HG03521 (cell line): ENCODE results near the gene CNBD2.
"Not testable (repeated sequence)": the region's sequence is repeated elsewhere in the genome, so short reads cannot be mapped to it uniquely, and the experiment has no call there.

Experiments used
- ATAC-seq: cut with Tn5 transposase; IDR thresholded peaks from one replicate; pipeline ENCODE4 v1.9.1; 2021; ENCODE audit warnings: mild to moderate bottlenecking, moderate library complexity; ENCODE audit not compliant: unreplicated experiment

CNBD2 gene

DNA sequence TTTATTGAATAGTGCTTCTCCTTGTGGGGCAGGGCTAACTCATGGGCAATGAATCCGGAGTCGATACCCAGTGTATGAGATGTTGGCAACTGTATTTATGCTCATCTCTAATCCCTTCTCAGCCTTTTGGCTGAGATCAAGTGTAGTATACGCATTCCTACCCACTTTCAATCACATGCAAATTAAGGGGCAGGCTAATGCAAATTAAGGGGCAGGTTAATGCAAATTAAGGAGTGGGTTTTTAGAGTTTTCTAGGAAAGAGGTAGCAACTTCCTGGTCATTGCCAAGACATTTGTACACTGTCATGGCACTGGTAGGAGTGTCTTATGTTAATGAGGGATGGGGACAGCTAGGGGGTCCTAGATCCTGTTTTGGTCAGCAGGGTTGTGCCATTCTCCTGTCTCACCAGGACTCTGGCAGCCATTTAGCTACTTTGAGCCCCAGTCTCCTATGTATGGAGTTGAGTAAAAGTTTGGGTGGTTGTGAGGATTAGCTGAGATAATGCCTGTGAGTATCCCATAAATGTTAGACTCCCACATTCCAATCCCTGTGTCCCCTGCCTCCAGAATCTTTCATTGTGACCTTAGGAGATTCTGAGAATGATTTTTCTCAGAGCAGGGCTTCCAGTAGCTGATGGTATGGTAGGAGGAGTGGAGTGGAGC, at the start of gene CNBD2:
Gene CNBD2 (plus strand): TSS at position 612 of the 662 bp plus-strand sequence. CDS start 173 bp downstream, outside the sequence.
- ATAC-seq, result no peak

GRCh38 chr20:35920523-35920922, 47.9 kb upstream of the CNBD2 start:
- ATAC-seq, result no peak

GRCh38 chr20:35929301-35929700, 39.1 kb upstream of the CNBD2 start:
- ATAC-seq, result no peak

DNA sequence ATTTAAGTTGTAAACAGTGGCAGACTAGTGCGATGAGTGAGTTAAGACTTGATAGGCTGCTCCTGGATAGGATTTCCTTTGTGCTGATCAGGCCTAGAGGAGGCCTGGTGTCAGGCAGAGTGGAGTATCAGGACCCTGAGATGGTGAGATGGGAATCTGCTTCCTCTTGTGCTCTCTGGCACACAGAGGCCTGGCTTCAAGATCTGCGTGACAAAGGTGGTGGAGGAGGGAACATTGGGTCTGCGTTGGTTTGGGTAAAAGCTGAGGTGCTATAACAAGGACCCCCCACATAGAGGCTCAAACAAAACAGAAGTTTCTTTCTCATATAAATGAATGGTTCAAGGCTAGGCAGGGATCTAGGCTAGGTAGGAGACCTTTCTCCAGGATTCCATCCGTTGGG, 34.3 kb upstream of the CNBD2 start:
- ATAC-seq, result no peak

- no peak for ATAC-seq
Measured at GRCh38 chr20:35939264-35939663, 29.1 kb upstream of the CNBD2 start.

- no peak for ATAC-seq
Measured at GRCh38 chr20:35941620-35942019, 26.8 kb upstream of the CNBD2 start.

- no peak for ATAC-seq
Measured at GRCh38 chr20:35942243-35942642, 26.1 kb upstream of the CNBD2 start.

- no peak for ATAC-seq
Measured at GRCh38 chr20:35947489-35947888, 20.9 kb upstream of the CNBD2 start.

DNA sequence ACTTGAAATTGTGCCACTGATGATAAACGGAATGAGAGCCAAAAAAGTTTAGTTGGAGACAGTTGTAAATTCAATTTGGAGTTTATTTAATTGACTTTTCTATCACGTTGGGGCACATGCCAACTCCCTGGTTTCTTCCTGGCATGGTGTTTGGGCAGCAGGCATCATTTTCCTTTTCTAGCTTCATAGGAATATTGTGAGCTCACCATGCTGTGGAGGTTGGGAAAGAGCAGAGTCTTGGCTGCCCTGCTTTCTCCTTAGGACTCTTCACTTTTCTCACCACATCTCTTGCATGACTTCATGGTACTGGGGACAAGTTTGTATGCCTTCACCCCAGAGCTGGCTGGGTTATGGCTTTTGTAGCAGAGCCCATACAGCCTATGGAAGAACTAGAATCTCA, 20.5 kb upstream of the CNBD2 start:
- ATAC-seq, result no peak

GRCh38 chr20:35950093-35950492, 18.3 kb upstream of the CNBD2 start:
- ATAC-seq, result no peak

DNA sequence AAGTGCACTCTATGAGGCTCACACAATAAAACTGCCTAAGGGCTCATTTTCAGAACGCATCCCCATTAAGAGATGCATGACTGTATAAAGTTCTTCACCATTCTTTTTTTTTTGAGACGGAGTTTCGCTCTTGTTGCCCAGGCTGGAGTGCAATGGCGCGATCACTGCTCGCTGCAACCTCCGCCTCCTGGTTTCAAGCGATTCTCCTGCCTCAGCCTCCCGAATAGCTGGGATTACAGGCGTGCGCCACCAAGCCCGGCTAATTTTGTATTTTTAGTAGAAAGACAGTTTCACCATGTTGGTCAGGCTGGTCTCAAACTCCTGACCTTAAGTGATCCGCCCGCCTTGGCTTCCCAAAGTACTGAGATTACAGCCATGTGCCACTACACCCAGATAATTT, 16.3 kb upstream of the CNBD2 start:
- not testable (repeated sequence) for ATAC-seq

DNA sequence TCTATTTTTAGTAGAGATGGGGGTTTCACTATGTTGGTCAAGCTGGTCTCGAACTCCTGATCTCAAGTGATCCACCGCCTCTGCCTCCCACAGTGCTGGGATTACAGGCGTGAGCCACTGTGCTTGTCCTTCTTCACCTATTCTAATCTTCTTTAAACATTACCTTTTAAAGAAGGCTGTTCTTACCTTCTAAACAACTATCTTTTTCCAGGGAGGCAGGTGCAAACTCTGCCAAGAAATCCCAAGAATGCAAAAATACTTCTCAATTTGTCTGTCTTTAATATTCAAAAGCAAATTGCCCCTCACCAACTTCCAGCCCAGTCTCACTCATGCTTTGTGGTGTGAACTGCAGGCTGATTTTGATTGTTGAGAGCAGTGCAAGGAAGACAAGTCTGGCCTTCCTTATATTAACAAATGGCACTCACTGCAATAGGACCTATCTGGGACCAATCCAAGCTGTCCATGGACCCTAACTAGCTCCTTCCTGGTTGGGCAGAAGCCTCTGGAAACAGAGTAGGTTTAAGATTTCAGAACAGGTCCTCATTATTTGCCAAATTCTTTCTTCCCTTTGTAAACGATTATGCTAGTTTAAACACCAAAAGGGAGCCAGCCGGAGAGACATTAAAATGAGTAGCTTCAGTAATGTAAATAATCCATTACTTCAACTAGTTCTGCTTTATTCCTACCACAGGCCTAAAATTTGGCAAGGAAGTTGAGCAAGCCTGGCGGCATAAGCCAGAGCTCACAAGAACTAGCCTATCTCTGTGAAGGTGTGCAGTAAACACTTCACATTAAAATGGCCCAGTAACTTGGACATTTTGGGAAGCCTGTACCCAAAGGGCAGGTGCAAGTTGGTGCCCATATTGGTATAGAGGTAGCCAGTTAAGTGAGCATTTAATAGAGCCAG, 15.7 kb upstream of the CNBD2 start:
- ATAC-seq, result no peak

DNA sequence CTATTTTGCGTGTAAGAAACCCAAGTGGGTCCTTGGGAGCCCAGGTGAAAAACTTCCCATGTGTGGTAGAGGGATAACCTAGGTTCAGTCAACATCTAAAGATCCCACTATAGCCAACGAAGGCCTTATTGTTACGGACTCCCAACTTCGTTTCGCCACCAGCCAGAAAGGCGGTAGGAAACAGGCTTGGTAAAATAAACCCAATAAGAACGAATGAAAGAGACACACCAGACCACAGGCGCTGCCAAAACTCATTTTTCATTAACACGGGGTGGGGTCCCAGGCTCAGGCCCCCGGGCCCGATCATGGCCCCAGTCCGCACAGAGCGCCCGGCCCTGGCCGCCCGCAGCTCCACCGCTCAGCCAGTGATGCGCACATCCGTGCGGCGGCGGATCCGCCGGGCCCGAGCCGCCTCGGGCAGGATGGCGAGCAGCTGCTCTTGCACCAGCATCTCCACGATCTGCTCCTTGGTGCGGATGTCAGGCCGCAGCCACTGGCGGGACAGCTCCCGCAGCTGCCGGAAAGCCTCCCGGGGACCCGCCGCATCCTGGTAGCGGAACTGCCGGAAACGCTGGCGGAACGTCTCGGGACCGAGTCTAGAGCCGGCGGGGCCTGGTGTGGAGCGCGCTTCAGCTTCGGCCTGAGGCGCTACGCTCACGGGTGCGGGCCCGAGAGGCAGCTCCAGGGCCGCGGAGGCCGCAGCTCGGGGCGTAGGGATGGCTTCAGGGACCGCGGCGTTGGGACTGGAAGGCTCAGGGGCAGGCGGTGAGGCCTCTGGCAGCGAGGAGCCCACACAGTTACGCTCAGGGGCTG, 14.8 kb upstream of the CNBD2 start:
- ATAC-seq, result peak; percentile 21

- ATAC-seq, result peak; percentile 83
Measured at GRCh38 chr20:35954200-35954906, 14.0 kb upstream of the CNBD2 start, which contains the start of gene SCAND1. Gene SCAND1, minus strand, starts transcription at chr20:35954502. Its CDS starts 218 bp downstream, at chr20:35954284.

DNA sequence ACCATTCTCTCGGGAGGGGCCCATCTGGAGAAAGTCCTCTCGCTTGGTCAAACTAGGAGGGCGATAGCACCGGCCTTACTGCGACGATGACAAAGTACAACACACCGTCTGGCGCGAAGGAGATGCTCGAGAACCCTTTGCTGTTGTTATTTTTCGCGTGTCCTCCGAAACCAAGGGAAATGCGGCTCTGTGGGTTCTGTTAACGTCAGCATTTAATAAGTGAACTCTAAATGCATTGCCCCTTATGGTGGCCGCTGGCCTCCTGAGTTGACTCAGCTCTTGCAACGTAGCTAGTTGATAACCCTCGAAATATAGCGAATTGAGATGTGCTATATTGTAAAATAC, 13.5 kb upstream of the CNBD2 start:
- no peak for ATAC-seq

DNA sequence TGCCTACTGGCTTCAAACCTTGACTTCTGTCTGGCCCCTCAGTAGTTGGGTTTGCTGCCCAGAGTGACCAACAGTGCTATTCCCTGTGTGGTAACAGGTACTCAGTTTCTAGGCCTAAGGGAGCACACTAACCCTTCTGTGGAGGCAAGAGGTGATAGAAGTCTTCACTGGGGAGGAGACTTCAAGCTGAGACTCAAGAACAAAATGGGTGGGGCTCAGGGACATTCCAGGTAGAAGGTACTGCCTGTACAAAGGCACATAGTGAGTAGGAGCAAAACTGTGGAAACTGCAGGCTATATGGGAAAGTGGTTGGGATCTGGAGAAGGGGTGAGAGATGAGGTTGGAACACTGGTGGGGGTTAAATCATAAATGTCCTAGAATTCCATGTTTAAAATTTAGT, 11.8 kb upstream of the CNBD2 start:
- no peak for ATAC-seq

DNA sequence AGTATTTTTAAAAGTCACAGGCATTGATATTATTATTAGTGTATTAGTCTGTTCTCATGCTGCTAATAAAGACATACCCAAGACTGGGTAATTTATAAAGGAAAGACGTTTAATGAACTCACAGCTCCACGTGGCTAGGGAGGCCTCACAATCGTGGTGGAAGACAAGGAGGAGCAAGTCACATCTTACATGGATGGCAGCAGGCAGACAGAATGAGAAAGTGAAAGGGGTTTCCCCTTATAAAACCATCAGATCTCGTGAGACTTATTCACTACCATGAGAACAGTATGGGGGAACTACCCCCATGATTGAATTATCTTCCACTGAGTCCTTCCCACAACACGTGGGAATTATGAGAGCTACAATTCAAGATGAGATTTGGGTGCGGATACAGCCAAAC, 9.1 kb upstream of the CNBD2 start:
- ATAC-seq, result not testable (repeated sequence)

DNA sequence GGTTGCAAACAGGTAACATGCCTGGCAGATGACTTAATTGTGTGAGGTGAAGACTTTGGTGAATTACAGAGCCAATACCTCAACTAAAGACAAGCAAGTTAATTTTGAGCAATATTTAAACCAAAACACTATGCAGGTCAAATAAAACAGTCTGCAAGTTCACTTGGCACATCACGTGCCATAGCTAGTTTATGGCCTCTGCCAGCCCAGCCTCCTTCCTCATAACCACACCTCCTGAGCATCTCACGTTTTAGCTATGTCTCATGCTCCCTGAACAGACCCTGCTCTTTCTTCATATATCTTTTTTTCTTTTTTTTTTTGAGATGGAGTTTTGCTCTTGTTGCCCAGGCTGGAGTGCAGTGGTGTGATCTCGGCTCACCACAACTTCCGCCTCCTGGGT, 4.5 kb upstream of the CNBD2 start:
- ATAC-seq, result no peak

- ATAC-seq, result no peak
Measured at GRCh38 chr20:35968930-35969329, 540 bp downstream of the CNBD2 start.

DNA sequence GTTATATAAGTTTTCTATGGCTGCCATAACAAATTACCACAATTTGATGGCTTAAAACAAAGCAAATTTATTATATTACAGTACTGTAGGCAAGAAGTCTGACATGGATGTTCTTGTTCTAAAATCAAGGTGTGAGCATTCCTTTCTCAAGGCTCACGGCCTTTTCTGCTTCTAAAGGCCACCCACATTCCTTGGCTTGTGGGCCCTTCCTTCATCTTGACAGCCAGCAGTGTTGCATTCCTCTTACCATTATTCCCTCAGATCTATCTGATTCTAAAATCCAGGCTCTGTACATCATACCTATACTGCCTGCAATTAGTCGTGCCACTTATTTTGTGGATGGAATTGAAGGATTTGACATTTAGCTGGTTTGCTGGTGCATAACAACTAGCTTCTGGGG, 3.6 kb downstream of the CNBD2 start:
- no peak for ATAC-seq

- no peak for ATAC-seq
Measured at GRCh38 chr20:35972462-35972861, 4.1 kb downstream of the CNBD2 start.
